ENCODE data around the gene RAB5B. TPM values are rescaled to one million over a fixed set of nuclear protein-coding genes. Genes with fewer than 3 reads are reported as not detected.
"Not testable (repeated sequence)": the region's sequence is repeated elsewhere in the genome, so short reads cannot be mapped to it uniquely, and the experiment has no call there.

The RAB5B gene
- total RNA-seq, 1 donor from 2014 or later: 30.8 TPM

DNA sequence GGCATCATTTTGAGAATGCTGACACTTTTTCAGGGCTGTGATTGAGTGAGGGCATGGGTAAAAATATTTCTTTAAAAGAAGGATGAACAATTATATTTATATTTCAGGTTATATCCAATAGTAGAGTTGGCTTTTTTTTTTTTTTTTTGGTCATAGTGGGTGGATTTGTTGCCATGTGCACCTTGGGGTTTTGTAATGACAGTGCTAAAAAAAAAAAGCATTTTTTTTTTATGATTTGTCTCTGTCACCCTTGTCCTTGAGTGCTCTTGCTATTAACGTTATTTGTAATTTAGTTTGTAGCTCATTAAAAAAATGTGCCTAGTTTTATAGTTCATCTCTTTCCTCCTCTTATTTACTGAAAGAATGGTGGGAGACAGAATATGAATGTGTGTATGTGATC is 1.4 kb upstream of the RAB5B start:
- TF ChIP-seq, protein P1, sequence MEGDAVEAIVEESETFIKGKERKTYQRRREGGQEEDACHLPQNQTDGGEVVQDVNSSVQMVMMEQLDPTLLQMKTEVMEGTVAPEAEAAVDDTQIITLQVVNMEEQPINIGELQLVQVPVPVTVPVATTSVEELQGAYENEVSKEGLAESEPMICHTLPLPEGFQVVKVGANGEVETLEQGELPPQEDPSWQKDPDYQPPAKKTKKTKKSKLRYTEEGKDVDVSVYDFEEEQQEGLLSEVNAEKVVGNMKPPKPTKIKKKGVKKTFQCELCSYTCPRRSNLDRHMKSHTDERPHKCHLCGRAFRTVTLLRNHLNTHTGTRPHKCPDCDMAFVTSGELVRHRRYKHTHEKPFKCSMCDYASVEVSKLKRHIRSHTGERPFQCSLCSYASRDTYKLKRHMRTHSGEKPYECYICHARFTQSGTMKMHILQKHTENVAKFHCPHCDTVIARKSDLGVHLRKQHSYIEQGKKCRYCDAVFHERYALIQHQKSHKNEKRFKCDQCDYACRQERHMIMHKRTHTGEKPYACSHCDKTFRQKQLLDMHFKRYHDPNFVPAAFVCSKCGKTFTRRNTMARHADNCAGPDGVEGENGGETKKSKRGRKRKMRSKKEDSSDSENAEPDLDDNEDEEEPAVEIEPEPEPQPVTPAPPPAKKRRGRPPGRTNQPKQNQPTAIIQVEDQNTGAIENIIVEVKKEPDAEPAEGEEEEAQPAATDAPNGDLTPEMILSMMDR (IDR thresholded peaks at IDR 0.05; ENCODE audit: insufficient read depth, low read length, severe bottlenecking): no peak
- Histone ChIP-seq H3K36me3 (ENCODE audit: control insufficient read depth, insufficient read depth, low read length) (no peaks in the 10 kb centered on the region), H3K27me3 (ENCODE audit: control insufficient read depth, insufficient read depth, low read length) (no peaks in the 10 kb centered on the region), H3K4me3 (ENCODE audit: low read depth, low read length) (peak overlapping the region; percentile 47)
- DNase-seq (ENCODE audit: low read depth): no peak
- no peak for FAIRE-seq

DNA sequence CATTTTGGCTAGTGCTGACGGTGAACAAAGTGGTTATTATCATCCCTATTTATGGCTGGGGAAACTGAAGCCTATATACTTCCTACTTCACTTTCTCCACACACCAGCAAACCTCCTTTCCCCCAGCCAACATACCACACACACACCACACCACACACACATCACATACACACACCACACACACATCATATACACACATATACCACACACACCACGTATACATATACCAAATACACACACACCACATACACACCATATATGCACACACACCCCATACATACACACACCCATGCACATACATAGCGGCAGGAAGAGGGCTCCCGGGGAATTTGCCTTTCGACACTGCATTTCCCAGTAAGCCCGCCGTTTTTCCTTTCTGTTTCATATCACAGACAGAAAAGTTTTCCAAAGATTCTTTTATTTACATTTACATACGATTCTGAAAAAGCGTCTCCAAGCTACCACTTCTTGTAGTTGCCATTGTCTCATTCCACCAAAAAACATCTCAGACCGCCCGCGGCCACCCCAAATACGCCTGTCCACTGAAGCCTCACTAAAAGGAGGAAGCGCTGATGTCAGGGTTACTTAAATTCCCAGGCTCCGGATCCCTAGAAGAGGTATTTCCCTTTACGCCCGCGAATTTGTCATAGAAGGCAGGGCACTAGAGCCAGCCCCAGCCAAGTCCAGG is 823 bp upstream of the RAB5B start:
- peak overlapping the region; percentile 47 for H3K4me3 ChIP-seq (ENCODE audit: low read depth, low read length)
- DNase-seq (ENCODE audit: low read depth) (no peak), FAIRE-seq (no peak)
- H3K27me3 ChIP-seq (ENCODE audit: control insufficient read depth, insufficient read depth, low read length): no peaks in the 10 kb centered on the region
- TF ChIP-seq, protein P1 (IDR thresholded peaks at IDR 0.05; ENCODE audit: insufficient read depth, low read length, severe bottlenecking): no peak
- H3K36me3 ChIP-seq (ENCODE audit: control insufficient read depth, insufficient read depth, low read length): no peaks in the 10 kb centered on the region

DNA sequence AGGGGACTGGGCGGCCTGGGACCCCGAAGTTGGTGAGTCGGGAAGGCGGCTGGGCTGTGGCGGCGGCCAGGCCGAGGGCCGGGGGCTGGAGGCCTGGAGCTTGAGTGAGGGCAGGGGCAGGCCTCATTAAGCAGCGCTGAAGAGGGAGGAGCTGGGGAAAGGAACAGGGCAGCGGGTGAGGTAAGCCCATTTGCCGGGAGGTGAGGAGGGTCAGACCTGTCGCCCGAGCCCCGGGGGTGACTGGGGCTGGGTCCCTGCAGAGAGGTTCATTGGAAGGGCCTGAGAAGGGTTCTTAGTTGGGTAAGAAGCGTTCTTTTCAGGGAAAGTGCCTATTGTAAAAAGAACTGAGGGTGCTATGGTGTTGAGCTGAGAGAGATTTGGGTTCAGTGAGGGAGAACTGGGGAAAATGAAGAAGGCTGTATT is 441 bp downstream of the RAB5B start:
- FAIRE-seq: no peak
- TF ChIP-seq, protein P1 (IDR thresholded peaks at IDR 0.05; ENCODE audit: insufficient read depth, low read length, severe bottlenecking): no peak
- no peaks in the 10 kb centered on the region for H3K27me3 ChIP-seq (ENCODE audit: control insufficient read depth, insufficient read depth, low read length)

DNA sequence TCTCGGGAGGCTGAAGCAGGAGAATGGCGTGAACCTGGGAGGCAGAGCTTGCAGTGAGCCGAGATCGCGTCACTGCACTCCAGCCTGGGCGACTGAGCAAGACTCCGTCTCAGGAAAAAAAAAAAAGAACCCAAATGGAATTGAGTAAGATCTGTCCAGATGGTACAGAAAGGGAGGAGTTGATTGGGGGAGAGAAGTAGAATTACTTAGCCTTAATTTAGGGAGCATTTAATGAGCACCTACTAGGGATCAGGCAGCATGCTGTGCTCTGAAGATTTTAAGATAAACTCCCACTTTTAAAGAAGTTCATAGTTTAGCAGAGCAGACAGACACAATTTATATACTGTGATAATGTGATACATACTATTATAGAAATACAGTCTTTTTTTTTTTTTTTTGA is 4.5 kb downstream of the RAB5B start:
- DNase-seq (ENCODE audit: low read depth) (no peak), FAIRE-seq (no peak)
- TF ChIP-seq, protein P1 (IDR thresholded peaks at IDR 0.05; ENCODE audit: insufficient read depth, low read length, severe bottlenecking): no peak
- no peak overlapping the region for H3K4me3 ChIP-seq (ENCODE audit: low read depth, low read length)
- no peaks in the 10 kb centered on the region for H3K27me3 ChIP-seq (ENCODE audit: control insufficient read depth, insufficient read depth, low read length)
- H3K36me3 ChIP-seq (ENCODE audit: control insufficient read depth, insufficient read depth, low read length): no peaks in the 10 kb centered on the region

More for the DNA sequence above, 441 bp downstream of the RAB5B start:
- peak overlapping the region; percentile 98 for H3K4me3 ChIP-seq (ENCODE audit: low read depth, low read length)
- no peaks in the 10 kb centered on the region for H3K36me3 ChIP-seq (ENCODE audit: control insufficient read depth, insufficient read depth, low read length)
- peak; percentile 43 for DNase-seq (ENCODE audit: low read depth)

DNA sequence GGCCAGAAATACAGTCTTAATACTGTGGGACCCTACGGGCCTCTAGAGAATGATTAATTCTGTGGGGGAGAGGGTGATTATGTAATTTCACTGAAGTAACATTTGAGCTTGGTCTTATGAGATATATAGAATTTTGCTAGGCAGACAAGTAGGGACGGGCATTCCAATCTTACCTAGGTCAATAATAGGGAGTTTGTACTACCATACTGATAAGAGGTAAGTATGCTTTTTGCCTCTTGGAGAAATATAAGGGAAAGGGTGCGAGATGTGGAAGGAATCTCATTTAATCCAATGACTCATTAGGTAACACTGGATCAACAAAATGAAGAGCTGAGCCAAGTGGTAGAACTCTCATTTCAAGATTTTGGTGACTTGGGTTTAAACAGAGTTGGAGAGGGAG is 5.2 kb downstream of the RAB5B start:
- Histone ChIP-seq H3K27me3 (ENCODE audit: control insufficient read depth, insufficient read depth, low read length) (no peaks in the 10 kb centered on the region), H3K4me3 (ENCODE audit: low read depth, low read length) (no peak overlapping the region), H3K36me3 (ENCODE audit: control insufficient read depth, insufficient read depth, low read length) (peaks cover 2% of the 10 kb centered on the region)
- no peak for FAIRE-seq
- TF ChIP-seq, protein P1 (IDR thresholded peaks at IDR 0.05; ENCODE audit: insufficient read depth, low read length, severe bottlenecking): no peak
- no peak for DNase-seq (ENCODE audit: low read depth)

DNA sequence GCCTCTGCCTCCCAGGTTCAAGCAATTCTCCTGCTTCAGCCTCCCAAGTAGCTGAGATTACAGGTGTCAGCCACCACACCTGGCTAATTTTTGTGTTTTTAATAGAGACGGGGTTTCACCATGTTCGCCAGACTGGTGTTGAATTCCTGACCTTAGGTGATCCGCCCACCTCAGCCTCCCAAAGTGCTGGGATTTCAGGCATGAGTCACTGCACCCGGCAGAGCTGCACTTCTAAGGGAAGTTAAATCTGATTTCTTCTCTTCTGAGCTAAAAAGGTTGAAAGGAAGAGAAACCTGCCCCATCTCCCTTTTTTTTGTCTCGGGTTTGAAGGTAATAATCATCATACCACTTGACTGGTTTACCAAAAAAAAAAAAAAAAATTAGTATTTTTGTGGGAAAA is 8.0 kb downstream of the RAB5B start:
- peak; percentile 64 for DNase-seq (ENCODE audit: low read depth)
- H3K36me3 ChIP-seq (ENCODE audit: control insufficient read depth, insufficient read depth, low read length); FAIRE-seq: not testable (repeated sequence)

More for the DNA sequence above, 8.0 kb downstream of the RAB5B start:
- not testable (repeated sequence) for H3K4me3 ChIP-seq (ENCODE audit: low read depth, low read length); H3K27me3 ChIP-seq (ENCODE audit: control insufficient read depth, insufficient read depth, low read length)

Data from bronchial epithelial cell (primary cell).